SK-N-SH (cell line): ENCODE measurements around the gene KMO.

ENCODE experiments used
- CHD2 ChIP-seq: fragments of 150-350 bp; IDR thresholded peaks from 2 replicates; pipeline ENCODE4 v1.6.1; 2018; ENCODE audit warnings: low read length; ENCODE audit not compliant: partially characterized antibody
- ELF1 ChIP-seq: IDR thresholded peaks from 2 replicates; pipeline ENCODE4 v1.4.0; 2012
- EP300 ChIP-seq, 2 experiments: IDR thresholded peaks; 2 replicates each; pipeline versions ENCODE4 v1.4.0 to v1.6.1; 2012; ENCODE audit warnings: borderline replicate concordance in 1 of 2, low read depth in 1 of 2, low read length in 1 of 2
- GABPA ChIP-seq: IDR thresholded peaks from 2 replicates; pipeline ENCODE4 v1.4.0; 2012; ENCODE audit warnings: low read depth, mild to moderate bottlenecking
- POLR2AphosphoS5 ChIP-seq: IDR thresholded peaks from 2 replicates; pipeline ENCODE4 v1.6.1; 2012; ENCODE audit warnings: low read depth, low read length
- RAD21 ChIP-seq: IDR thresholded peaks from 2 replicates; pipeline ENCODE4 v1.6.1; 2012; ENCODE audit warnings: mild to moderate bottlenecking, low read length
- REST ChIP-seq: IDR thresholded peaks from 2 replicates; pipeline ENCODE4 v1.6.1; 2012; ENCODE audit warnings: mild to moderate bottlenecking, low read depth, low read length, moderate library complexity
- RFX5 ChIP-seq: IDR thresholded peaks from 2 replicates; pipeline ENCODE4 v1.6.1; 2012; ENCODE audit warnings: mild to moderate bottlenecking, improper control_type of control experiment, low read length
- TAF1 ChIP-seq: IDR thresholded peaks from 2 replicates; pipeline ENCODE4 v1.6.1; 2012; ENCODE audit warnings: low read depth, mild to moderate bottlenecking, low read length, moderate library complexity, borderline replicate concordance
- TEAD4 ChIP-seq: IDR thresholded peaks from 2 replicates; pipeline ENCODE4 v1.4.0; 2012; ENCODE audit warnings: mild to moderate bottlenecking, borderline replicate concordance; ENCODE audit not compliant: insufficient read depth
- USF2 ChIP-seq: fragments of 150-350 bp; IDR thresholded peaks from 2 replicates; pipeline ENCODE4 v1.6.1; 2017; ENCODE audit warnings: antibody characterized with exemption, low read length, low read depth, borderline replicate concordance
- TF ChIP-seq, protein P1 (sequence below): fragments of 200-600 bp; sonication (generic); IDR thresholded peaks from 2 replicates; pipeline ENCODE4 v1.6.1; 2017; ENCODE audit warnings: antibody characterized with exemption, mild to moderate bottlenecking, moderate library complexity
- TF ChIP-seq, protein P2 (sequence below): fragments of 150-350 bp; IDR thresholded peaks from 2 replicates; pipeline ENCODE4 v1.6.1; 2016; ENCODE audit warnings: mild to moderate bottlenecking, low read depth, low read length

DNA sequence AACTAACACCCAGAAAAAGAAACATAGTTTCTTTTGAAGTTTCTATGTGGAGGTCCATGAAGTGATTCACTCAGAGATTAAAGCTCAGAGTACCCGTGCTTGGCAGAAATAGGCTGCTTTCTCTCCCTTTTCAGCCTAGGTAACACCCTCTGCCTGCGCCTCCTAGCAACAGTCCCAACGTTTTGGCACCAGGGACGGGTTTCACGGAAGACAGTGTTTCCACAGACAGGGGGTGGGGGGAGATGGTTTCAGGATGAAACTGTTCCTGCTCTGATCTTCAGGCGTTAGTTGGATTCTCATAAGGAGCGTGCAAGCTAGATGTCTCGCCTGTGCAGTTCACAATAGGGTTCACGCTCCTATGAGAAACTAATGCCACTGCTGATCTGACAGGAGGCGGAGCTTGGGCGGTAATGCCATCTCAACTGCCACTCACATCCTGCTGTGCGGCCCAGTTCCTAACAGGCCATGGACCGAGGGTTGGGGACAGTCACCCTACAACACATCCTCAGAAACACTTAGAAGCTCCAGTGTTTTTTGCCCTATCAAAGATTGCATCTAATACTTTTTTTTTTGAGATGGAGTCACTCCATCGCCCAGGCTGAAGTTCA is 54.8 kb downstream of the KMO start:
- TF ChIP-seq, protein P1, sequence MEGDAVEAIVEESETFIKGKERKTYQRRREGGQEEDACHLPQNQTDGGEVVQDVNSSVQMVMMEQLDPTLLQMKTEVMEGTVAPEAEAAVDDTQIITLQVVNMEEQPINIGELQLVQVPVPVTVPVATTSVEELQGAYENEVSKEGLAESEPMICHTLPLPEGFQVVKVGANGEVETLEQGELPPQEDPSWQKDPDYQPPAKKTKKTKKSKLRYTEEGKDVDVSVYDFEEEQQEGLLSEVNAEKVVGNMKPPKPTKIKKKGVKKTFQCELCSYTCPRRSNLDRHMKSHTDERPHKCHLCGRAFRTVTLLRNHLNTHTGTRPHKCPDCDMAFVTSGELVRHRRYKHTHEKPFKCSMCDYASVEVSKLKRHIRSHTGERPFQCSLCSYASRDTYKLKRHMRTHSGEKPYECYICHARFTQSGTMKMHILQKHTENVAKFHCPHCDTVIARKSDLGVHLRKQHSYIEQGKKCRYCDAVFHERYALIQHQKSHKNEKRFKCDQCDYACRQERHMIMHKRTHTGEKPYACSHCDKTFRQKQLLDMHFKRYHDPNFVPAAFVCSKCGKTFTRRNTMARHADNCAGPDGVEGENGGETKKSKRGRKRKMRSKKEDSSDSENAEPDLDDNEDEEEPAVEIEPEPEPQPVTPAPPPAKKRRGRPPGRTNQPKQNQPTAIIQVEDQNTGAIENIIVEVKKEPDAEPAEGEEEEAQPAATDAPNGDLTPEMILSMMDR = no peak
- TF ChIP-seq CHD2 = no peak
- TF ChIP-seq EP300 (IDR thresholded peaks at IDR 0.05; ENCODE audit: borderline replicate concordance in 1 of 2, low read depth in 1 of 2, low read length in 1 of 2) = no peak
- no peak for TF ChIP-seq GABPA
- no peak for TF ChIP-seq REST
- no peak for TF ChIP-seq POLR2AphosphoS5
- no peak for TF ChIP-seq TAF1
- TF ChIP-seq, protein P2, sequence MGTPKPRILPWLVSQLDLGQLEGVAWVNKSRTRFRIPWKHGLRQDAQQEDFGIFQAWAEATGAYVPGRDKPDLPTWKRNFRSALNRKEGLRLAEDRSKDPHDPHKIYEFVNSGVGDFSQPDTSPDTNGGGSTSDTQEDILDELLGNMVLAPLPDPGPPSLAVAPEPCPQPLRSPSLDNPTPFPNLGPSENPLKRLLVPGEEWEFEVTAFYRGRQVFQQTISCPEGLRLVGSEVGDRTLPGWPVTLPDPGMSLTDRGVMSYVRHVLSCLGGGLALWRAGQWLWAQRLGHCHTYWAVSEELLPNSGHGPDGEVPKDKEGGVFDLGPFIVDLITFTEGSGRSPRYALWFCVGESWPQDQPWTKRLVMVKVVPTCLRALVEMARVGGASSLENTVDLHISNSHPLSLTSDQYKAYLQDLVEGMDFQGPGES = no peak
- no peak for TF ChIP-seq USF2
- TF ChIP-seq RAD21 = no peak
- TF ChIP-seq RFX5 = no peak
- TF ChIP-seq TEAD4 = no peak
- no peak for TF ChIP-seq ELF1
